Spinal cord (tissue), 10 donors: ENCODE measurements around the gene SMIM44. TPM values are rescaled to one million over a fixed set of nuclear protein-coding genes. Genes with fewer than 3 reads are reported as not detected.
"Not testable (repeated sequence)": the region's sequence is repeated elsewhere in the genome, so short reads cannot be mapped to it uniquely, and the experiment has no call there.

Source experiments
- DNase-seq, 6 donors: peaks; one replicate each; pipeline versions ENCODE4 v3.0.0 to v3.0.0-alpha.2; 2013 to 2015; ENCODE audit warnings: low spot score in 6 of 6, low read depth in 4 of 6
- H3K27ac ChIP-seq: one replicate; pipeline ENCODE4 v1.5.1; 2013; ENCODE audit warnings: low read depth, low read length, control low read depth
- H3K27me3 ChIP-seq: one replicate; pipeline ENCODE4 v1.6.1; 2013; ENCODE audit warnings: low read length; ENCODE audit not compliant: control insufficient read depth, insufficient read depth
- H3K36me3 ChIP-seq: one replicate; pipeline ENCODE4 v1.6.1; 2013; ENCODE audit warnings: low read length; ENCODE audit not compliant: control insufficient read depth, insufficient read depth
- H3K4me1 ChIP-seq: one replicate; pipeline ENCODE4 v1.6.1; 2013; ENCODE audit warnings: low read length; ENCODE audit not compliant: control insufficient read depth, insufficient read depth
- H3K4me3 ChIP-seq: one replicate; pipeline ENCODE4 v1.5.1; 2013; ENCODE audit warnings: low read depth, low read length, control low read depth
- H3K9me3 ChIP-seq: one replicate; pipeline ENCODE4 v1.6.1; 2013; ENCODE audit warnings: low read length; ENCODE audit not compliant: control insufficient read depth, insufficient read depth
- WGBS: methylation state at CpG from one replicate; pipeline ENCODE4 v1.1.5; 2013; ENCODE audit warnings: missing lambda C conversion rate; ENCODE audit not compliant: insufficient coverage; 5-methylcytosine and 5-hydroxymethylcytosine counted together
- long read RNA-seq, 4 donors: transcript quantifications; one replicate each; lab custom pipeline, GENCODE V29; 2026
- polyA plus RNA-seq, 2 donors: library from polyadenylated mRNA; unstranded; fragments of 120-200 nt; gene quantifications; one replicate each; pipeline ENCODE4 v1.2.1, GENCODE V29; 2013; ENCODE audit not compliant: insufficient read length in 2 of 2
- total RNA-seq, 2 donors: library from RNA; depleted of rRNA in 1 of 2; stranded (reverse); fragments of 120-200 nt in 1 of 2; fragments of >200 nt in 1 of 2; gene quantifications; one replicate each; pipeline versions ENCODE4 v1.2.3 to v1.2.4, GENCODE V29; 2013 to 2014
- donor health status: healthy.

Gene SMIM44
- not detected for total RNA-seq
- polyA plus RNA-seq: not detected
- long read RNA-seq, donor 1: 0 reads
- long read RNA-seq, donor 2: 0 reads
- long read RNA-seq, donor 3: 0 reads
- long read RNA-seq, donor 4: 0 reads

DNA sequence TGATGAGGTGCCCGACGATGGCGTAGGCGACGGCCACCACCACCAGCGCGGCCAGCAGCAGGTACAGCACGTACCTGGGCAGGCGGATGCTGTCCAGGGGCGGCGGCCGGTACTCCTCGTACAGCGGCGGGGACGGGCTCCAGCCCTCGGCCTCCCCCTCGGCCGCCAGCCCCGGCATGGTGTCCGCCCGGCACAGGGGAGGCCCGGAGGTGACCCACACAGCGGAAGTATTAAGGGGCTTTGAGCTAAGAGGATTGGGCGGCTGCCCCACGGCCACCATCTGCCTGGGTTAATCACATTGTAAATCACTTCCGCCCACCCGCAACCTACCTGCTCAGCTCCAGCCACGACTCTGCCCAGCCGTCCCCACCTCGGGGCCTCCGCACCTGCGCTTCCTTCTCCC is at the start of gene SMIM44:
Gene SMIM44, minus strand, starts transcription at position 216 of the 403 bp plus-strand sequence. Its CDS starts 38 bp downstream, at position 178.
- H3K36me3 ChIP-seq: peaks cover 8% of the 10 kb centered on the region
- WGBS: 83% methylated on average over 21 of the region's 33 CpGs
- H3K4me3 ChIP-seq: no peak within 1 kb of the TSS
- H3K27me3 ChIP-seq: peaks cover 54% of the 10 kb centered on the region
- DNase-seq: no peak
- H3K27ac ChIP-seq: no peak within 1 kb of the TSS
- H3K4me1 ChIP-seq: peaks cover 5% of the 10 kb centered on the region
- no peaks in the 10 kb centered on the region for H3K9me3 ChIP-seq

DNA sequence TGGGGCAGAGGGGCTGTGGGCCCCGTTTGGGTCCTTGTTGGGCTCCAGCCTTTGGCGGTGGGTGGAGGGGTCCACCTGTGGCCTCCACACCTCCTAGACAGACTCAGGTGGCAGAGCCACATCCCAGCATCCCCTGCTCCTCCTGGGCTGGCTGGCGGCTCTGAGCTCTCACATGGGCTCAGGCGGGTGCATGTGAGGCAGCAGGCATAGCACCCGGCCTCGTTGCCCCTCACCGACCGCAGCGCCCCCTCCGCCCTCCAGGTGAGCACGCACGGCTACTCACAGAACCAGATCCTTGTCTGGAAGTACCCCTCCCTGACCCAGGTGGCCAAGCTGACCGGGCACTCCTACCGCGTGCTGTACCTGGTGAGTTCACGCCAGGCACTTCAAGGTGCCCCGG is 49.8 kb upstream of the SMIM44 start:
- peaks cover 94% of the 10 kb centered on the region for H3K36me3 ChIP-seq
- no peak overlapping the region for H3K27ac ChIP-seq
- no peak overlapping the region for H3K4me3 ChIP-seq
- no peak for DNase-seq
- H3K4me1 ChIP-seq: peaks cover 20% of the 10 kb centered on the region
- WGBS: 90% methylated on average over 16 of the region's 17 CpGs
- H3K27me3 ChIP-seq: no peaks in the 10 kb centered on the region
- H3K9me3 ChIP-seq: no peaks in the 10 kb centered on the region

DNA sequence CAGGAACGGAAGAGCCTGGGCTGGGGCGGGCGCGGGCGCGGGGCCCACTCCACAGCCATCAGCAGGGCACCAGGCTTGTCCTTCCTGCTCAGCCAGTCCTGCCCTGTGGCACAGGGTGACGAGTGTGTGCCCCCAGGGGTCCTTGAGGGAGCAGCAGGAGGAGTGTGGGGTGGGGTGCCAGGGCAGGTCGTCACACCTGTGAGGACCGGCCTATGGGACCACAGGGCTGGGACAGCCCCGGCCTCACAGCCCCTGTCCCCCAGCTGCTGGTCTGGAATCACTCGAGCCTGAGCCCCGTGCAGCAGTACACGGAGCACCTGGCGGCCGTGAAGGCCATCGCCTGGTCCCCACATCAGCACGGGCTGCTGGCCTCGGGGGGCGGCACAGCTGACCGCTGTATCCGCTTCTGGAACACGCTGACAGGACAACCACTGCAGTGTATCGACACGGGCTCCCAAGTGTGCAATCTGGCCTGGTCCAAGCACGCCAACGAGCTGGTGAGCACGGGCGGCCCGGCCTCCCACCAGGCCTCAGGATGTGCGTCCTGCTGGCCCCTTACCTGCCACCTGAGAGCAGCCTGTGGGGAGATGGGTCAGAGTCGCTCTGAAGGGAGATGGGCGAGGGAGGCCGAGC is 49.0 kb upstream of the SMIM44 start:
- DNase-seq: no peak
- Histone ChIP-seq H3K27me3 (no peaks in the 10 kb centered on the region), H3K36me3 (peaks cover 94% of the 10 kb centered on the region), H3K9me3 (no peaks in the 10 kb centered on the region), H3K4me1 (peaks cover 13% of the 10 kb centered on the region), H3K27ac (no peak overlapping the region), H3K4me3 (no peak overlapping the region)
- WGBS: 95% methylated on average over 30 of the region's 33 CpGs

DNA sequence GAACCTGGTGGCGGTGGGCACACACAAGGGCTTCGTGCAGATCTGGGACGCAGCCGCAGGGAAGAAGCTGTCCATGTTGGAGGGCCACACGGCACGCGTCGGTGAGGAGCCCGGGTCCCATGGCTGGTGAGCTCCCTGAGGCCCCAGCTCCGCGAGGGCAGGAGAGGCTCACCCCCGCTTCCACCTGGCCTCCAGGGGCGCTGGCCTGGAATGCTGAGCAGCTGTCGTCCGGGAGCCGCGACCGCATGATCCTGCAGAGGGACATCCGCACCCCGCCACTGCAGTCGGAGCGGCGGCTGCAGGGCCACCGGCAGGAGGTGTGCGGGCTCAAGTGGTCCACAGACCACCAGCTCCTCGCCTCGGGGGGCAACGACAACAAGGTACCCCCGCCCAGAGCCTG is 48.5 kb upstream of the SMIM44 start:
- peaks cover 9% of the 10 kb centered on the region for H3K4me1 ChIP-seq
- H3K4me3 ChIP-seq: no peak overlapping the region
- no peak for DNase-seq
- no peaks in the 10 kb centered on the region for H3K9me3 ChIP-seq
- H3K36me3 ChIP-seq: peaks cover 94% of the 10 kb centered on the region
- H3K27ac ChIP-seq: no peak overlapping the region
- no peaks in the 10 kb centered on the region for H3K27me3 ChIP-seq
- WGBS: 91% methylated on average over 29 of the region's 29 CpGs

DNA sequence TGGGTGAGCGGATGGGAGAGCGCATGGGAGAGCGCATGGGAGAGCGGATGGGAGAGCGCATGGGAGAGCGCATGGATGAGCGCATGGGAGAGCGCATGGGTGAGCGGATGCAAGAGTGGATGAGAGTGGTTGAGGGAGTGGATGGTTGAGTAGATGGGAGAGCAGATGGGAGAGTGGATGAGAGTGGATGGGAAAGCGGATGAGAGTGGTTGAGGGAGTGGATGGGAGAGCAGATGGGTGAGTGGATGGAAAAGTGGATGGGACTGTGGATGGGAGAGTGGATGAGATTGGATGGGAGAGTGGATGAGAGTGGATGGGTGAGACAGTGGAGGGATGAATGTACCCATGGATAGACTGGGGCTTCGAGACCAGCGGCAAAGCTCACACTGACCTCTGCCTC is 47.1 kb upstream of the SMIM44 start:
- Histone ChIP-seq H3K36me3 (peaks cover 94% of the 10 kb centered on the region), H3K9me3 (no peaks in the 10 kb centered on the region), H3K4me3 (no peak overlapping the region), H3K27me3 (no peaks in the 10 kb centered on the region), H3K4me1 (no peaks in the 10 kb centered on the region), H3K27ac (no peak overlapping the region)
- WGBS: 97% methylated on average over 12 of the region's 12 CpGs
- no peak for DNase-seq

DNA sequence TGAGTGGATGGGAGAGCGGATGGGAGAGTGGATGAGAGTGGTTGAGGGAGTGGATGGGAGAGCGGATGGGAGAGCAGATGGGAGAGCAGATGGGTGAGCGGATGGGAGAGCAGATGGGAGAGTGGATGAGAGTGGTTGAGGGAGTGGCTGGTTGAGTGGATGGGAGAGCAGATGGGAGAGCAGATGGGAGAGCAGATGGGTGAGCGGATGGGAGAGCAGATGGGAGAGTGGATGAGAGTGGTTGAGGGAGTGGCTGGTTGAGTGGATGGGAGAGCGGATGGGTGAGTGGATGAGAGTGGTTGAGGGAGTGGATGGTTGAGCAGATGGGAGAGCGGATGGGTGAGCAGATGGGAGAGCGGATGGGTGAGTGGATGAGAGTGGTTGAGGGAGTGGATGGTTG is 46.1 kb upstream of the SMIM44 start:
- DNase-seq, H3K4me1 ChIP-seq, H3K27me3 ChIP-seq, H3K9me3 ChIP-seq, H3K4me3 ChIP-seq, H3K27ac ChIP-seq: not testable (repeated sequence)
- WGBS: 97% methylated on average over 7 of the region's 7 CpGs
- H3K36me3 ChIP-seq: peaks cover 93% of the 10 kb centered on the region

DNA sequence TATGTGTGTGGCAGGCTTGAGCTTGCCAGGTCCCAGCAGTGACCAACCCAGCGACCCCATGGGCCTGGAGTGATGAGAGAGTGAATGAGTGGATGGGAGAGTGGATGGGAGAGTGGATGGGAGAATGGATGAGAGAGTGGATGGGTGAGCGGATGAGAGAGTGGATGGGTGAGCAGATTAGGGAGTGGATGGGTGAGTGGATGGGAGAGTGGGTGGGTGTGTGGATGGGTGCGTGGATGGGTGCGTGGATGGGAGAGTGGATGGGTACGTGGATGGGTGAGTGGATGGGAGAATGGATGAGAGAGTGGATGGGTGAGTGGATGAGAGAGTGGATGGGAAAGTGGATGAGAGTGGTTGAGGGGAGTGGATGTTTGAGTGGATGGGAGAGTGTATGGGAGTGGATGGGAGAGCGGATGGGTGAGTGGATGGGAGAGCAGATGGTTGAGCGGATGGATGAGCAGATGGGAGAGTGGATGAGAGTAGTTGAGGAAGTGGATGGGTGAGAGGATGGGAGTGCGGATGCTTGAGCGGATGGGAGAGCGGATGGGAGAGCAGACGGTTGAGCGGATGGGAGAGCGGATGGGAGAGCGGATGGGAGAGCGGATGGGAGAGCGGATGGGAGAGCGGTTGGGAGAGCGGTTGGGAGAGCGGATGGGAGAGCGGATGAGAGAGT is 45.4 kb upstream of the SMIM44 start:
- no peaks in the 10 kb centered on the region for H3K4me1 ChIP-seq
- no peaks in the 10 kb centered on the region for H3K9me3 ChIP-seq
- no peak for DNase-seq
- H3K27ac ChIP-seq: no peak overlapping the region
- H3K36me3 ChIP-seq: peaks cover 93% of the 10 kb centered on the region
- WGBS: 94% methylated on average over 20 of the region's 20 CpGs
- H3K27me3 ChIP-seq: no peaks in the 10 kb centered on the region
- H3K4me3 ChIP-seq: no peak overlapping the region

DNA sequence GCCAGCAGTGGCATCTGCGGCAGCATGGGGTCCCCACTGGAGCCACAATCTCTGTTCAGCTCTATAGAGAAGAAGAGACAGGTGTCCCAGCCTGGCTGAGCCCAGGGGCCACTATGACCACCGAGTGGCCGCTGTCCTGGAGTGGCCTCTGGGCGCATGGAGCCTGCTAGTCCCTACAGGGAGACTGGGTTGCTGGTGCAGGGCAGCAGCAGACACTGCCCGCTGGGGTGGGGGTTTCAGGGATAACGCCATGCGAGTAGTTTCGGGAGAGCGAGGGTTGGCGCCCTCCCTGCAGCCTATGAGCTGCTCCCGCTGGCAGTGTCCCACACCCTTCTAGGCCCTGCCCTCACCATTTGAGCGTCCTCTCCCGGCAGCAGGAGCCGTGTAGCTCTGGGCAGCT is 44.8 kb upstream of the SMIM44 start:
- H3K27ac ChIP-seq: no peak overlapping the region
- WGBS: 95% methylated on average over 11 of the region's 14 CpGs
- no peaks in the 10 kb centered on the region for H3K4me1 ChIP-seq
- no peak for DNase-seq
- no peak overlapping the region for H3K4me3 ChIP-seq
- H3K36me3 ChIP-seq: peaks cover 93% of the 10 kb centered on the region
- H3K9me3 ChIP-seq: no peaks in the 10 kb centered on the region
- no peaks in the 10 kb centered on the region for H3K27me3 ChIP-seq

DNA sequence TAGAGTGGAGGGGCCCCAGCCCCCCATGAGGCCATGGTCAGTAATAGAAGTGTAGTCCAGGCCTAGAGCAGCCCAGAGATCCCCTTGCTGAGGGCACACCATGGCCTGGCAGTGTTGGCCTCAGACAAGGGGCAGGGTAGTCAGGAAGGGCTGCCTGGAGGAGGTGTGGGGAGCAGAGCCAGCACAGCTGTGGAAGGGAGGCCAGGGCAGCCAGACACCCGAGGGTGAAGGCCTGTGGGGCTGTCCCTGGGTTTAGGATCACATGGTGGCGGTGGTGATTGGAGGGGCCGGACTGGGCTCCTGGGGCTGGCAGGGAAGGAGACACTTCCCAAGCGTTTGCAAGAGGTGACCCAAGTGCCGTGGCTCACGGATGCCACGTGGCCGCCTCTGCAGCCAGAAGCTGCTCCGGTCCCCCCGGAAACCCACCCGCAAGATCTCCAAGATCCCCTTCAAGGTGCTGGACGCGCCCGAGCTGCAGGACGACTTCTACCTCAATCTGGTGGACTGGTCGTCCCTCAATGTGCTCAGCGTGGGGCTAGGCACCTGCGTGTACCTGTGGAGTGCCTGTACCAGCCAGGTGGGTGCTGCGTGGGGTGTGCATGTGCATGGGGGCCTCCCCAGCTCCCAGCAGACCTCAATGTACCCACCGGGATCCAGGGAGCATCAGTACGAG is 44.1 kb upstream of the SMIM44 start:
- no peak for DNase-seq
- Histone ChIP-seq H3K4me3 (no peak overlapping the region), H3K9me3 (no peaks in the 10 kb centered on the region), H3K27ac (no peak overlapping the region), H3K4me1 (no peaks in the 10 kb centered on the region), H3K36me3 (peaks cover 93% of the 10 kb centered on the region), H3K27me3 (no peaks in the 10 kb centered on the region)
- WGBS: 97% methylated on average over 20 of the region's 21 CpGs
